Epithelial cell of esophagus (primary cell): ENCODE measurements around the gene MRS2.
A peak's percentile ranks its signal among the peaks of the same experiment; 100 is the strongest.
"Not testable (repeated sequence)": the region's sequence is repeated elsewhere in the genome, so short reads cannot be mapped to it uniquely, and the experiment has no call there.

ENCODE experiments used
- DNase-seq: peaks from one replicate; pipeline ENCODE4 v3.0.0; 2010; ENCODE audit warnings: low read depth
- H3K4me3 ChIP-seq: 2 replicates; pipeline ENCODE4 v1.5.1; 2011; ENCODE audit warnings: mild to moderate bottlenecking, low read length, control low read depth
- CTCF ChIP-seq: IDR thresholded peaks from 2 replicates; pipeline ENCODE4 v1.5.1; 2011; ENCODE audit warnings: low read depth, mild to moderate bottlenecking, low read length, control low read depth, inconsistent platforms; ENCODE audit not compliant: insufficient read depth; ENCODE audit errors: missing control alignments

Gene MRS2

DNA sequence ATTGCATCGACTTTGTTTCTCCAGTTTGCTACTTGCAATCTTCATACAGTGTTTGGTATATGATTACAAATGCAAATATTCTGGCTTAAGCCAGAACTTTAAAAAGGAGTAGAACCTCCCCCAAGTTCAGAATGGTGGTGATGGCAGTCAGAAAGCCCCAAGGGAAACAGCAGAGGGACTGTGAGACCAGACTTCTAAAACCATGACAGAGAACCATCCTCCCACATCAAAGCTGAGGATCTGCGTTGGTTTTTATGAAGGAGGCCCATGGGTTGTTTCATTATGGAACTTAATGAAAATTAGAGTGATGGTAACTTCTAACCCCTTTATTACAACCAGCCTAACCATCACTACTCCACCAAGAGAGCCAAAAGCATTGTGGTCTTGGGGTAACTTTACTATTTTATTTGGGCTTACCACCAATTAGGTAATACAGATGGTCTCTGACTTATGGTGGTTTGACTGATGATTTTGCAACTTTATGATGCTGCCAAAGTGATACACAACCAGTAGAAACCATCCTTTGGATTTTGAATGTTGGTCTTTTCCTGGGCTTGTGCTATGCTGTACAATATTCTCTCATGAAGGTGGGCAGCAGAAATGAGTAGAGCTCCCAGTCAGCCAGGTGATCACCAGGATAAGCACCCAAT, 10.9 kb upstream of the MRS2 start:
- no peak overlapping the region for H3K4me3 ChIP-seq
- no peak for DNase-seq
- no peak for TF ChIP-seq CTCF

- H3K4me3 ChIP-seq: no peak overlapping the region
- no peak for DNase-seq
- no peak for TF ChIP-seq CTCF
Observed at GRCh38 chr6:24394061-24394779, 8.5 kb upstream of the MRS2 start.

GRCh38 chr6:24394780-24395437, 7.8 kb upstream of the MRS2 start:
- TF ChIP-seq CTCF: no peak
- DNase-seq: peak; percentile 89
- H3K4me3 ChIP-seq: no peak overlapping the region

- DNase-seq: no peak
- TF ChIP-seq CTCF: no peak
- H3K4me3 ChIP-seq: no peak overlapping the region
Observed at GRCh38 chr6:24396824-24397223, 5.9 kb upstream of the MRS2 start.

DNA sequence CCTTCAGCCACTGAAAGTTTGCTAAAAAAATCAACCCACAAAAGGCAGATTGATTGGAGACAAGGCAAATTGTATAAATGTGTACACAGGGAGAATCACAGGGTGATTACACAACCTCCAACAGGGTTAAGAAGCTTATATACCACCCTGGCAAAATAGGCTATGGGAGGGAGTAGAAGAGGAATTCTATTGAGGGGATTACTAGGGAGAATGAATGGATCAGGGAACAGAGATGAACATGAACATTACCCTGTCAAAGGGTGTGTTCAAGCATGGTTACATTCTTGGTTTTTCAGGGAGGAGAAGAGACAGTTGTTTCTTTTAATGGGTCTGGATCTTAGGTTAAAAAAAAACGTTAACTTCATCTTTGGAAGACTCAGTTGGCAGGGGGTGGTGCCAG, 5.1 kb upstream of the MRS2 start:
- no peak for TF ChIP-seq CTCF
- H3K4me3 ChIP-seq: no peak overlapping the region
- DNase-seq: no peak

- not testable (repeated sequence) for H3K4me3 ChIP-seq, DNase-seq
Observed at GRCh38 chr6:24400045-24401039, 2.4 kb upstream of the MRS2 start.
